HG02759 (cell line): Measurements from ENCODE around the gene SARDH.

Experiments used
- ATAC-seq: cut with Tn5 transposase; IDR thresholded peaks from one replicate; pipeline ENCODE4 v1.9.1; 2021; ENCODE audit warnings: mild to moderate bottlenecking, moderate library complexity; ENCODE audit not compliant: unreplicated experiment

The SARDH gene

GRCh38 chr9:133733796-133734533 lies 4.2 kb downstream of the SARDH start:
- no peak for ATAC-seq

DNA sequence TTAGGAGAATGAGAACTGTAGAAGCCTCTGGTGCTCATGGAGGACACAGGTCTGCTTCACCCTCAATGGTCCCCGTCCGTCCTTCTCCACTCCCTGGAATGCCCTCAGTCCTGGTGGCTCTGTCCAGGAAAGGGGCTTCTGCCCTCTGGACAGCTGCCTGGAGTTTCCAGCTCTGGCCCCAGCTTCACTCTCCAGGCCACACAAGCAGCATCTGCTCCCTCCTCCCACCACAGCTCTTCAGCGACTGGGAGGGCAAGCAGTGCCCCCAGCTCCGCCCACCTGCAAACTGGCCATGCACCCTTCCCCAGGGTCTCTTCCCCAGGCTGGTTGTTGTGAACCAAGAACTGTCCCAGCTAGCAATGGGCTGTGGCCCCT lies 4.7 kb downstream of the SARDH start:
- ATAC-seq, result no peak

- ATAC-seq, result no peak
Observed at GRCh38 chr9:133732639-133733408, 5.3 kb downstream of the SARDH start.

GRCh38 chr9:133731876-133732638 lies 6.1 kb downstream of the SARDH start:
- no peak for ATAC-seq

GRCh38 chr9:133730994-133731715 lies 7.0 kb downstream of the SARDH start:
- ATAC-seq, result no peak

DNA sequence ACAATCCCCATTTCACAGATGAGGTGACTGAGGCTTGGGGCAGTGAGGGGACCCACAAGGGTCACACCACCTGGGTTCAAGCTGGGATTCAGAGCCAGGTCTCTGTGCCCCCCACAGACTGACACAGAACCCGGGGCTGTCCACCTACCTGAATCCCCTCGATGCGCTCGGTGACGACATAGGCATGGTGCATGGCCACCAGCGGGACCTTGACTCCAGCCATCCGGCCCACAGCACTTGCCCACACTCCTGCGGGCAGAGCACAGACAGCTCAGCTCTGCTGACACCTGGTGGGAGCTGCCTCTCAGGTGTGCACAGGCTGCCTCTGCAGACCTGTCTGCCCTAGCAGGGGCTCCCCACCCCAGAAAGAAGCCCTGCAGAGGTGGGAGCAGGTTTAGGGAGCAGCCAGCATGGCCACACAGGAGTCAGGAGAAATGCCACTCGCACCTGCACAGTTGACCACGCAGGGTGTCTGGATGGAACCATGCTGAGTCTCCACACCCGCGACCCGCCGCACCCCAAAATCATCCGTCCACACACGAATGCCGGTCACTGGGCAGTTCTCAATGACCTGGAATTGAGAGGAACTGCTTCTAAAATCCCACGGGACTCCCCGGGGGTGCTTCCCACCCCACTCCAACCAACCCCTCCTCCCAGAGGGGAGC lies 8.4 kb downstream of the SARDH start:
- no peak for ATAC-seq

DNA sequence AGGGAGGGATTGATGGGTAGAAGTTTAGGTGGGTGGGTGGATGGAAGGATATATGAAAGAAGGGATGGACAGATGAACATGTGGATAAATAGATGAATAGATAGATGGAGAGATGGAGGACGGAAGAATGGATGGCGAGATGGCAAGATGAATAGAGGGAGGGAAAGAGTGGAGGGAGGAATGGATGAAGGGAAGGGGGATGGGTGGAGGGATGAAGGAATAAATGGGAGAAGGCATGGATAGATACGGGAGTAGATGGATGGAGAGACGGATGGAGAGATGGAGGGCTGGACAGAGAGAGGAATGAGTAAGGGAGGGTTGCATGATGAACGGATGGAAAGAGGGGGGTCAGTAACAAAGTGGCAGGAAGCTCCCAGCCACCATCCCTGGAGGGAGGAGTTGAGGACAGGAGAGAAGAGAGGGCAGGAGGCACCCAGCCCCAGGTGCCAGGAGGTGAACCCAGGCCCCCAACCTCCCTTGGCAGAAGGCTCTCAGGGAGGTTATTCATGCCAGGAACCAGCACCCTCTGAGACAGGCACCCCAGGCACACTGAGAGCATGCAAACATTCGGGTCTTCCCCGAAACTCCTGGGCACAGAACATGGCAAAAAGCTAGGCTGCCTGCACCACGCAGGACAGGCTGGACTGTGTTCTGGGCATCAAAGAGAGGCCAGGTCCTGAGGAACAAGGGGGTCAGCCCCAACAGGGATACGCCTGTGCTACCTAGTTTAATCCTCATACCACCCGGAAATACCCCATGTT lies 9.1 kb downstream of the SARDH start:
- ATAC-seq, result no peak

GRCh38 chr9:133727876-133728441 lies 10.2 kb downstream of the SARDH start:
- no peak for ATAC-seq

DNA sequence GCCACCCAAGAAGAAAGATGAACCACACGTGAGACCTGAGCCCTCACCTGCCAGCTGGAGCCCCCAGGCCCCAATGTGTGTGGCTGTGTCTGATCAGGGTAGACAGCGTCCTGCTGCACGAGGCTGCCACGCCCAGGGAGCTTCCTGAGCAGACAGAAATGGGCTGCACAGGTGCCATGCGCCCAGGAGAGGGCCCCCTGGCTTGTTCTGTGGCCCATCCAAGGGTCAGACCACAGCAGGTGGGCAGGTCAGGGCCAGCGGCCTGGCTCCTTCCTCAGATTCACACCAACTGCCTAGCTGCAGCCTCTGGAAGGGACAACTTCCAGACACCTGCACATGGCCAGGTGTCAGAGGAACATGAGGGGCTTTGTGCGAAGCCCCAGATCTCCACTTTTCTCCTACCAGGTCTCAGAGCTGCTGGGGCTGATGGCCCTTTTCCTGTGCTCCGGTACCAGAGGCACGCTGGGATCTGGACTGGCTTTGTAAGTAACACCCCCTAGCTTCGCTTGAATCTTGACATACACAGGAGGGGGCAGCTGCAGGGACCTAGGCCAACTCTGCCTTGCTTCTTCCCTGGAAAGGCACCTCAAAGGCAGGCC lies 10.8 kb downstream of the SARDH start:
- ATAC-seq, result no peak

DNA sequence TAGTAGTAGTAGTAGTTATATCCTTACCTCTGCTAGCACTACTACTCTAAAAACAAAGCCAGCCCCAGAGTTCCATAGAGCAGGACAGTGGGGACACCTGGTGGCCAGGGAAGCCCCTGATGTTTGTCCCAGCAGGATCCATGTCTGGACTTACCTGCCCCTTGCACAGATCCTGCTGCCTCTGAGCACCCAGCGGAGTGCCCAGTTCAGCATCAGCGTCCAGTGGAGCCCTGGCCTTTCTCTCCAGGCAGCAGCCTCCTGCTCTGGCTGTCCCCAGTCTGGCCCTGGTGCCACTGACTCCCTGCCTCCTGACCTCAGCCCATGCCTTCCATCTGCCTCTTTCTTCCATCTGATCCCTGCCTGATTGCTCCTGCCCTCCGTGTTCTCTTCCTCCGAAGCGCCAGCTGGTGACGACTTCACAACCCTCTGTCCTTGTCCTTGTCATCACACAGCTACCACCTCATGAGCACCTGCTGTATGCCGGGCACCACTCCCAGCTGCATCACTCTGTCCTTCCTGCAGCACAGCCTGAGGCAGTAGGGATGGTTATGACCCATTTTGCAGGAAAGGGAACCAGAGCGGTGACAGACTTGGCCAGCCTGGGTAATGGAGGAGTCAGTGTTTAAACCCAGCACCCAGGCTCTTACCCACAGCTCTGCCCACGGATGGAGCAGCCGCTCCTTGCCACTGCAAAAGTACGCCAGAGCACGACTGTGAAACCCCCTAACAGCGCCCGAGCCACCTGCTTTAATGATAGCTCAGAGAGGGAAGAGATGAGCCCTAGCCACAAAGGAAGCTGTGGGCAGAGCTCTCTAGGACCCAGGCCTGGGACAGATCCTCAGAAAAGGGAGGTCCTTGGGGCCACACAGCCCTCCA lies 11.5 kb downstream of the SARDH start:
- no peak for ATAC-seq

- no peak for ATAC-seq
Observed at GRCh38 chr9:133725886-133726285, 12.3 kb downstream of the SARDH start.

GRCh38 chr9:133718563-133719315 lies 19.4 kb downstream of the SARDH start:
- no peak for ATAC-seq

DNA sequence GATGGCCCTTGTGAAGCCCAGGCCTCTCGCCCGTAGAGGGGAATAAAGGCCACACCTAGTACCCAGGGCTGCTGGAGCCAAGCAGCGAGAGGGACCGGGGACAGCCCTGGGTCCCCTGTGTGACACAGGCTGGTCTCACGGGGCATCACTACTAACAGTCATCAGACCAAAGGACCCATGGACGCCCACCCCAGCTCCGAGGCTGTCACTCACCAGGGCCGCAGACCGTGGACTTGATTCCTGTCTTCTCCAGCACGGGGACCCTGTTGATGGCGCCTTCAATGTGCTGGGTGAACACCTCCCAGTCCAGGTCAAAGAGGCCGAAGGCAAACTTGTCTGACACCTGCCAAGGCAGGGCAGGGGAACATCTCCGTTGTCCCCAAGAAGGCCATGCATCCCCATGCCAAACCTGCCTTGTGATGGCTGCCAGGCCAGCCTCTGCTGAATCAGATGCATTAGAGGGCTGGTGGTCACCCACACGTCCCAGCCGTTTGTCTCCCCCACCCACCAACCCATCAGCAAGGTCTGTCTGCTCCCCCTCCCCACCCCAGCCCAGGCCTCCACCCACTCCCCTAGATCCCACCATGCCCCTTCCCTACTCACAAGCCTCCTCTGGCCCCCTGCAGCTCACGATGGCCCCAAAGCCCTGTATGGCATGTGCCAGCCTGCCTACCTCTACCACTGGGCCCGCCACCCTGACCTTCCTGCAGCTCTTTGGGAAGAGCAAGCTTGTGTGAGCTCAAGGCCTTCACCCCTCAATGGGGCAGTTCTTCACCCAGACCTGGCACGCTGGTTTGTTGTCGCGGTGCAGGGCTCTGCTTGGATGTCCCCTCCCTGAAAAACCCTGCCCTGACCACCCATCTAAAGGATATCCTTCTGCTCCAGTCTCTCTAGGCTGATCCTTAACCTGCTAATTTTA lies 20.8 kb downstream of the SARDH start:
- no peak for ATAC-seq

DNA sequence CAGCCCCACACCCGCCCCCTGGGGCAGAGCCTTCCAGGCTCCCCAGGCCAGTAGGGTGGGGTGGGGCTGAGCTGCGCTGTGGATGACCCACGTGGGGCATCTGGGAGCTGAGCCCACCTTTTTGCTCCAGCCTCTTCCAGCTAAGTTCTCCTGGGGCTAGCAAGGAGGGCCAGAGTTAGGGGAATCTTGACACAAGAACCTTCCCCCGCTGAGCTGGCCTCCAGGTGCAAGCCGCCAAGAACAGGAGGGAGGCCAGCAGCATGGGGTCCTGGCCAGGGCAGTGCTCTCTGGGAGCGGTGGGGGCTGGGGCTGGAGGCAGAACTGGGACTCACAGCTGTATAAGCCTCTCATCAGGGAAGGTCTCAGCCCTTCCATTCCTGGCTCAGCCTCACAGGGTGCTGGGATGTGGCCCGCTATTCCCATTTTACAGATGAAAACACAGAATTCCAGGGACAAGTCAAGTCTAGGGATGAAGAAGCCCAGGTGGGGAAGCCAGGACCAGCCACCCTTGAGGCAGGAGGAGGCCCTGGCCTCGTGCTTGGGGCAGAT lies 21.5 kb downstream of the SARDH start:
- ATAC-seq, result no peak

DNA sequence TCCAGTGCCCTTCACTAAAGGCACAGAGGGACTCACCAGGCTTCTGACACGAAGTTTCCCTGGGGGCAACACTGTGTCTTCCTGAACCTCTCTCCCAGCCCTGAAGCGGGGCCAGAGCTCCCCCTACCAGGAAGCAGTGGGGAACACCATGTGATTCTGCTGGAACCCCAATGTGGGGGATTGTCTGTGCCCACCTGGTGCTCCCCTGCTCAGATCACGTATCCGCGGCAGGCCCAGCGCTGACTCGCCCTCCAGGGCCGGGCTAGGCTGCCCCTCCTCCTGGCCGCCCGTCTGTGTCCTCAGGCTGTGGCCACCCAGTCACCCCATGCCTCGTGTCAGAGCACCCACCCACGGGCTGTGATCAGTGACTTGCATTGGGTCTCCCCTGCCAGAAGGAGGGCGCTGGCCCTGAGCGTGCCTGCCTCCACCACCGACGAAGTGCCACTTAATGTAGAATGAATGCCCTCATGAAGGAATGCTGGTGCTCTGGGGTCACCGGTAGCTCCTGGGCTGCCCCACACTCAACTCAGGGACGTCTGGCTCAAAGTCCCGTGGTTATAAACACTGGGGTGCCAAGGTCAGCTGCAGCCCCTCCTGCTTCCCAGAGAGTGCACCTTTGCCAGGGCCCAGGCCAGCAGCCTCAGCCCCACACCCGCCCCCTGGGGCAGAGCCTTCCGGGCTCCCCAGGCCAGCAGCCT lies 22.1 kb downstream of the SARDH start:
- no peak for ATAC-seq
